OCI-LY7 (cell line): Measurements from ENCODE around the gene ACVR1B. TPM values are rescaled to one million over a fixed set of nuclear protein-coding genes. Genes with fewer than 3 reads are reported as not detected.

Source experiments
- Bru-seq: library from RNA; stranded (reverse); fragments of 400-500 nt; gene quantifications from one replicate; lab custom pipeline; 2021; lab: Mats Ljungman, UMichigan
- BruChase-seq, 2 experiments: library from RNA; stranded (reverse); fragments of 400-500 nt; gene quantifications; one replicate each; lab custom pipeline; 2021; lab: Mats Ljungman, UMichigan
- BruUV-seq: library from RNA; stranded (reverse); fragments of 400-500 nt; replicated peaks from 2 replicates; lab custom pipeline; 2021; lab: Mats Ljungman, UMichigan
- CTCF ChIA-PET: fragments of 300-600 bp; sonication (Branson Sonifier 250); formaldehyde crosslinking; loops from one replicate; lab custom pipeline; 2022; ENCODE audit warnings: antibody characterized with exemption; ENCODE audit not compliant: unreplicated experiment; lab: Charles Lee
- POLR2A ChIA-PET: fragments of 300-600 bp; sonication (Branson Sonifier 250); formaldehyde crosslinking; loops from one replicate; lab custom pipeline; 2022; ENCODE audit warnings: antibody characterized with exemption; lab: Charles Lee
- DNase-seq: peaks from one replicate; pipeline ENCODE4 v3.0.0-alpha.2; 2015; ENCODE audit warnings: low spot score
- H2AFZ ChIP-seq: fragments of 200-600 bp; sonication (generic), shearing (Covaris generic); 2 replicates; pipeline ENCODE4 v1.6.1; 2014; ENCODE audit warnings: mild to moderate bottlenecking, antibody characterized with exemption, low read length, moderate library complexity
- H3K27ac ChIP-seq: fragments of 200-600 bp; sonication (generic); 2 replicates; pipeline ENCODE4 v1.5.1; 2014; ENCODE audit warnings: mixed run types, low read depth, mild to moderate bottlenecking, moderate library complexity, low read length, inconsistent platforms; ENCODE audit not compliant: poor library complexity, severe bottlenecking
- H3K36me3 ChIP-seq: fragments of 200-600 bp; sonication (generic); 2 replicates; pipeline ENCODE4 v1.6.1; 2014; ENCODE audit warnings: mild to moderate bottlenecking, antibody characterized with exemption, low read length, moderate library complexity, mixed read lengths; ENCODE audit not compliant: insufficient read depth
- H3K4me1 ChIP-seq: fragments of 200-600 bp; sonication (generic); 2 replicates; pipeline ENCODE4 v1.5.1; 2014; ENCODE audit warnings: mild to moderate bottlenecking, low read length; ENCODE audit not compliant: insufficient read depth, poor library complexity, severe bottlenecking
- H3K4me2 ChIP-seq: fragments of 200-600 bp; sonication (generic); 2 replicates; pipeline ENCODE4 v1.6.1; 2014; ENCODE audit warnings: mild to moderate bottlenecking, low read length
- H3K4me3 ChIP-seq: fragments of 200-600 bp; sonication (generic); 2 replicates; pipeline ENCODE4 v1.5.1; 2014; ENCODE audit warnings: mild to moderate bottlenecking, low read depth, low read length; ENCODE audit not compliant: poor library complexity, severe bottlenecking
- H3K79me2 ChIP-seq: fragments of 200-600 bp; sonication (generic); 2 replicates; pipeline ENCODE4 v1.6.1; 2016; ENCODE audit warnings: low read depth, mild to moderate bottlenecking, low read length, moderate library complexity, mixed read lengths; ENCODE audit not compliant: insufficient read depth
- H3K9me2 ChIP-seq: fragments of 200-600 bp; sonication (generic); 2 replicates; pipeline ENCODE4 v1.6.1; 2016; ENCODE audit warnings: mild to moderate bottlenecking, low read length, mixed read lengths; ENCODE audit not compliant: insufficient read depth
- H3K9me3 ChIP-seq: fragments of 200-600 bp; sonication (generic); 2 replicates; pipeline ENCODE4 v1.6.1; 2014; ENCODE audit warnings: mild to moderate bottlenecking, mixed run types, low read length, mixed read lengths
- H4K20me1 ChIP-seq: fragments of 200-600 bp; sonication (generic); 2 replicates; pipeline ENCODE4 v1.6.1; 2014; ENCODE audit warnings: mild to moderate bottlenecking, antibody characterized with exemption, low read length, moderate library complexity, mixed read lengths; ENCODE audit not compliant: insufficient read depth
- EZH2phosphoT487 ChIP-seq: fragments of 200-600 bp; sonication (generic); IDR thresholded peaks from 2 replicates; pipeline ENCODE4 v1.6.1; 2018; ENCODE audit warnings: low read depth, borderline replicate concordance, mild to moderate bottlenecking, mixed run types, antibody characterized with exemption, low read length, moderate library complexity, mixed read lengths
- intact Hi-C: fragments of 100-400 bp; cut with micrococcal nuclease; formaldehyde crosslinking; loops from one replicate; pipeline ENCODE4 v1.10.0; 2022; ENCODE audit not compliant: unreplicated experiment
- long read RNA-seq: library from polyadenylated mRNA; stranded (forward); transcript quantifications from one replicate; pipeline ENCODE4 v2.0.0, GENCODE V29; 2022
- total RNA-seq, 2 experiments: library from RNA; depleted of rRNA in 1 of 2; stranded (reverse); fragments of >200 nt in 1 of 2; shearing (Covaris generic) in 1 of 2; gene quantifications; 2 replicates each; pipeline ENCODE4 v1.2.3, GENCODE V29; 2014 to 2022
- TF ChIP-seq, protein P1 (sequence below): fragments of 200-600 bp; sonication (generic); conservative IDR thresholded peaks from 2 replicates; pipeline ENCODE4 v1.5.1; 2014; ENCODE audit warnings: mild to moderate bottlenecking, antibody characterized with exemption, low read length, moderate library complexity, mixed read lengths

ACVR1B gene
- total RNA-seq (2014; rRNA removed; shearing (Covaris generic)) (3.0 and 4.1 TPM in 2 replicates), total RNA-seq (2022) (6.1 and 6.8 TPM in 2 replicates), Bru-seq, nascent RNA (percentile 61 among the genes with signal in this experiment), BruChase-seq, experiment 1, labeled RNA remaining after a 6-hour chase (percentile 50 among the genes with signal in this experiment), BruChase-seq, experiment 2, labeled RNA remaining after a 2-hour chase (percentile 51 among the genes with signal in this experiment)
- long read RNA-seq, partial matches to known transcripts, result 0 of 1 reads
- long read RNA-seq, other reads (novel, unspliced or antisense), result 1 of 1 reads

DNA sequence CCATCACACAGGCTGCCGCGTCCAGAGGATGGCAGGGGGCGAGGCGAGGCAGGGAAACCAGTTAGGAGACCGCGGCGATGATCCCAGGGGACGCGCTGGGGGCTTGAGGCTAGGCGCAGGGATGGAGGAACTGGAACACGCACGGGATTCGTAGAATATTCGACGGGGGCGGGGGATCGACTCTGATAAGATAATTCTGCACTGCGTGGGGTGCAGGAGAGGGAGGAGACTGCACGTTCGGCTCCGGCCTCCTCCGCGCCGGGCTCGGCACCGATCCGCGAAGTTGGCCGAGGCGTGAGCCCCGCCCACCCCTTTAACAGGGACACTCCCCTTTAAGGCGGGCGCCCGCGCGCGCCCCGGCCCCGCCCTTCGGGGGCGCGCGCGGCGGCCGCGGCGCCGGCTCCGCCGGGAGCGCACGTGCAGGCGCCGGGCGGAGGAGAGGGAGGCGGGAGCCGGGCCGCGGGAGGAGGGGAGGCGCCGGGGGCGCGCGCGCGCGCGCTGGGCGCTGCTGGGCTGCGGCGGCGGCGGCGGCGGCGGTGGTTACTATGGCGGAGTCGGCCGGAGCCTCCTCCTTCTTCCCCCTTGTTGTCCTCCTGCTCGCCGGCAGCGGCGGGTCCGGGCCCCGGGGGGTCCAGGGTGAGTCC is at the start of gene ACVR1B:
TSS of gene ACVR1B (plus strand) at position 501 of the 644 bp plus-strand sequence. CDS start at position 546, 45 bp downstream.
- TF ChIP-seq, protein P1, sequence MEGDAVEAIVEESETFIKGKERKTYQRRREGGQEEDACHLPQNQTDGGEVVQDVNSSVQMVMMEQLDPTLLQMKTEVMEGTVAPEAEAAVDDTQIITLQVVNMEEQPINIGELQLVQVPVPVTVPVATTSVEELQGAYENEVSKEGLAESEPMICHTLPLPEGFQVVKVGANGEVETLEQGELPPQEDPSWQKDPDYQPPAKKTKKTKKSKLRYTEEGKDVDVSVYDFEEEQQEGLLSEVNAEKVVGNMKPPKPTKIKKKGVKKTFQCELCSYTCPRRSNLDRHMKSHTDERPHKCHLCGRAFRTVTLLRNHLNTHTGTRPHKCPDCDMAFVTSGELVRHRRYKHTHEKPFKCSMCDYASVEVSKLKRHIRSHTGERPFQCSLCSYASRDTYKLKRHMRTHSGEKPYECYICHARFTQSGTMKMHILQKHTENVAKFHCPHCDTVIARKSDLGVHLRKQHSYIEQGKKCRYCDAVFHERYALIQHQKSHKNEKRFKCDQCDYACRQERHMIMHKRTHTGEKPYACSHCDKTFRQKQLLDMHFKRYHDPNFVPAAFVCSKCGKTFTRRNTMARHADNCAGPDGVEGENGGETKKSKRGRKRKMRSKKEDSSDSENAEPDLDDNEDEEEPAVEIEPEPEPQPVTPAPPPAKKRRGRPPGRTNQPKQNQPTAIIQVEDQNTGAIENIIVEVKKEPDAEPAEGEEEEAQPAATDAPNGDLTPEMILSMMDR, result no peak
- no peak for TF ChIP-seq EZH2phosphoT487
- Histone ChIP-seq H3K36me3 (no peaks in the 10 kb centered on the region), H3K9me3 (no peaks in the 10 kb centered on the region), H2AFZ (peak within 1 kb of the TSS; percentile 98), H3K4me3 (peak within 1 kb of the TSS; percentile 98), H3K27ac (no peak within 1 kb of the TSS), H4K20me1 (0 out of 2 replicates have a peak, but pooled peaks cover 4% of the 10 kb centered on the region), H3K79me2 (no peaks in the 10 kb centered on the region), H3K4me2 (peak within 1 kb of the TSS; percentile 95), H3K4me1 (peaks cover 18% of the 10 kb centered on the region), H3K9me2 (no peaks in the 10 kb centered on the region)
- intact Hi-C loops, result loop anchor here (2.0 kb wide), 1 partner anchor 361 kb away; the partner anchor contains the start of gene SCN8A
- no TSS peak for BruUV-seq
- peak; percentile 92 for DNase-seq
- ChIA-PET POLR2A (interaction anchor here (0.6 to 1.3 kb wide), 2 partner anchors 10 to 883 kb away, joined by 3 to 4 read pairs; no protein-coding TSS in a partner anchor), CTCF (no interaction called here)

DNA sequence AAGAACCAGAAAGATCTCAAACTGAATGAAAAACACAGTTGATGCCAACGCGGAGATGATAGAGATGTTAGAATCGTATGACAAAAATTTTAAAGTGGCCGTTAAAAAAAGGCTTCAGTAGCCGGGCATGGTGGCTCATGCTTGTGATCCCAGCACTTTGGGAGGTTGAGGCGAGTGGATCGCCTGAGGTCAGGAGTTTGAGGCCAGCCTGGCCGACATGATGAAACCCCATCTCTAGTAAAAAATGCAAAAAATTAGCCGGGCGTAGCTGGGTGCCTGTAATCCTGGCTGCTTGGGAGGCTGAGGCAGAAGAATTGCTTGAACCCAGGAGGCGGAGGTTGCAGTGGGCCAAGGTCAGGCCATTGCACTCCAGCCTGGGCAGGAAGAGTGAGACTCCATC is 49.6 kb upstream of the ACVR1B start:
- no peak overlapping the region for H2AFZ ChIP-seq
- H3K36me3 ChIP-seq, result no peaks in the 10 kb centered on the region
- no peak overlapping the region for H3K27ac ChIP-seq
- CTCF ChIA-PET, result no interaction called here
- no peaks in the 10 kb centered on the region for H4K20me1 ChIP-seq
- TF ChIP-seq EZH2phosphoT487, result no peak
- TF ChIP-seq, protein P1, result no peak
- H3K4me3 ChIP-seq, result no peak overlapping the region
- intact Hi-C loops, result no loop called here
- no peak for DNase-seq
- no peaks in the 10 kb centered on the region for H3K4me1 ChIP-seq
- H3K9me3 ChIP-seq, result no peaks in the 10 kb centered on the region
- no peak overlapping the region for H3K4me2 ChIP-seq
- H3K79me2 ChIP-seq, result no peaks in the 10 kb centered on the region
- POLR2A ChIA-PET, result no interaction called here
- BruUV-seq, result no TSS peak
- H3K9me2 ChIP-seq, result no peaks in the 10 kb centered on the region
